GM21367 (cell line): ENCODE measurements around the gene ANKRD6.
A peak's percentile ranks its signal among the peaks of the same experiment; 100 is the strongest.

ENCODE experiments used
- ATAC-seq: cut with Tn5 transposase; IDR thresholded peaks from one replicate; pipeline ENCODE4 v1.9.1; 2021; ENCODE audit not compliant: unreplicated experiment

ANKRD6 gene

GRCh38 chr6:89464295-89464694, 31.3 kb downstream of the ANKRD6 start:
- no peak for ATAC-seq

GRCh38 chr6:89467437-89467836, 34.5 kb downstream of the ANKRD6 start:
- ATAC-seq: no peak

- ATAC-seq: no peak
Observed at GRCh38 chr6:89468998-89469397, 36.0 kb downstream of the ANKRD6 start.

- ATAC-seq: no peak
Observed at GRCh38 chr6:89471287-89471867, 38.4 kb downstream of the ANKRD6 start.

- no peak for ATAC-seq
Observed at GRCh38 chr6:89475101-89475500, 42.1 kb downstream of the ANKRD6 start.

GRCh38 chr6:89475634-89476033, 42.7 kb downstream of the ANKRD6 start:
- ATAC-seq: peak; percentile 49

- ATAC-seq: peak; percentile 44
Observed at GRCh38 chr6:89479897-89480296, 46.9 kb downstream of the ANKRD6 start.

- no peak for ATAC-seq
Observed at GRCh38 chr6:89481695-89482094, 48.7 kb downstream of the ANKRD6 start.

GRCh38 chr6:89482126-89482525, 49.2 kb downstream of the ANKRD6 start:
- no peak for ATAC-seq

GRCh38 chr6:89483111-89483720, 50.3 kb downstream of the ANKRD6 start:
- no peak for ATAC-seq

GRCh38 chr6:89485320-89485719, 52.4 kb downstream of the ANKRD6 start:
- ATAC-seq: no peak

- ATAC-seq: no peak
Observed at GRCh38 chr6:89487864-89488263, 54.9 kb downstream of the ANKRD6 start.

- no peak for ATAC-seq
Observed at GRCh38 chr6:89488438-89488837, 55.5 kb downstream of the ANKRD6 start.

- ATAC-seq: no peak
Observed at GRCh38 chr6:89489078-89489477, 56.1 kb downstream of the ANKRD6 start.

- no peak for ATAC-seq
Observed at GRCh38 chr6:89492025-89492640, 59.2 kb downstream of the ANKRD6 start.

GRCh38 chr6:89494131-89494793, 61.3 kb downstream of the ANKRD6 start:
- no peak for ATAC-seq

GRCh38 chr6:89495961-89496535, 63.1 kb downstream of the ANKRD6 start:
- ATAC-seq: no peak

- ATAC-seq: no peak
Observed at GRCh38 chr6:89500611-89501010, 67.7 kb downstream of the ANKRD6 start.

- ATAC-seq: no peak
Observed at GRCh38 chr6:89501222-89501621, 68.3 kb downstream of the ANKRD6 start.

- ATAC-seq: no peak
Observed at GRCh38 chr6:89501753-89502152, 68.8 kb downstream of the ANKRD6 start.

- ATAC-seq: no peak
Observed at GRCh38 chr6:89503641-89504040, 70.7 kb downstream of the ANKRD6 start.

GRCh38 chr6:89505847-89506246, 72.9 kb downstream of the ANKRD6 start:
- no peak for ATAC-seq
